Thyroid gland (tissue), 4 donors: Measurements from ENCODE around the gene SPINDOC.

Source experiments
- POLR2A ChIP-seq, 2 donors: fragments of 450-650 bp; IDR thresholded peaks; one replicate each; pipeline ENCODE4 v1.6.1; 2017; ENCODE audit warnings: antibody characterized with exemption in 2 of 2, mild to moderate bottlenecking in 2 of 2, moderate library complexity in 1 of 2
- TF ChIP-seq, protein P1 (sequence below), 6 experiments: fragments of 200-600 bp in 3 of 6; fragments of 450-650 bp in 3 of 6; sonication (generic) in 3 of 6; IDR thresholded peaks; one replicate each; pipeline ENCODE4 v1.5.1; 2016 to 2019; ENCODE audit warnings: antibody characterized with exemption in 6 of 6, mild to moderate bottlenecking in 2 of 6, inconsistent platforms in 1 of 6, moderate library complexity in 1 of 6

DNA sequence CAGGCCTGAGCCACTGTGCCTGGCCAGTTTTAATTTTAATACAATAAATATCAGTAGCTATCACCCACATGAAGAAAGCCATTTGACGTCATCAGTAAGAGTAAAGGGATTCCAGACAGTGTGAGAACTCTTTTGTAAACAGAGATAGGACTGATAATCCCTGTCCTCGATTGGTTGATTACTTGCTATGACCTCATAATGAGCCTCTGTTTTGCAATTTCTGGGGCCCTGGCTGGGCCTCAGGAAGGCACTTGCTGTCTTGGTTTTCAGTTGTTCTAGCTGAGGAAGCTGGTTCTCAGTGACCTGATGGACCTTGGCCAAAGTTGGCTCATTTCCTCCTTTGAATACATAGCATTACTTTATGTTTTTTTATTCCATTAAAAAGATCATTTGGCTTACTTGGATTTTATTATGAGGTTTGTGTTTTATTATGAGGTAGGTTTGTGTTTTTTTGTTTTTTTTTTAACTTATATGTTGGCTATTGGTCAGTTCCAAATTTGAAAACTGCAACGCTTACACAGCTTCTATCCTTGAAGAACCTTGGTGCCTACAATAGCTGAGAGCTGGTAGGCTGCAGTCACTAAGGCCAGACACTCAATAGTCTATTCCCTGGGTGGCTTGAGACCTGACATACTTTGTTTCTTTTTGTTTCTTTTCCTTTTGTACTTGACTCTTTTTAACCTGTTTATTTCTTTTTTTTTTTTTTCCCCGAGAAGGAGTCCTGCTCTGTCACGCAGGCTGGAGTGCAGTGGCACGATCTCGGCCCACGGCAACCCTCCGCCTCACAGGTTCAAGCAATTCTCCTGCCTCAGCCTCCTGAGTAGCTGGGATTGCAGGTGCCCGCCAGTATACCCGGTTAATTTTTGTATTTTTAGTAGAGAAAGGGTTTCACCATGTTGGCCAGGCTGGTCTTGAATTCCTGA is 45.6 kb downstream of the SPINDOC start:
- TF ChIP-seq, protein P1, sequence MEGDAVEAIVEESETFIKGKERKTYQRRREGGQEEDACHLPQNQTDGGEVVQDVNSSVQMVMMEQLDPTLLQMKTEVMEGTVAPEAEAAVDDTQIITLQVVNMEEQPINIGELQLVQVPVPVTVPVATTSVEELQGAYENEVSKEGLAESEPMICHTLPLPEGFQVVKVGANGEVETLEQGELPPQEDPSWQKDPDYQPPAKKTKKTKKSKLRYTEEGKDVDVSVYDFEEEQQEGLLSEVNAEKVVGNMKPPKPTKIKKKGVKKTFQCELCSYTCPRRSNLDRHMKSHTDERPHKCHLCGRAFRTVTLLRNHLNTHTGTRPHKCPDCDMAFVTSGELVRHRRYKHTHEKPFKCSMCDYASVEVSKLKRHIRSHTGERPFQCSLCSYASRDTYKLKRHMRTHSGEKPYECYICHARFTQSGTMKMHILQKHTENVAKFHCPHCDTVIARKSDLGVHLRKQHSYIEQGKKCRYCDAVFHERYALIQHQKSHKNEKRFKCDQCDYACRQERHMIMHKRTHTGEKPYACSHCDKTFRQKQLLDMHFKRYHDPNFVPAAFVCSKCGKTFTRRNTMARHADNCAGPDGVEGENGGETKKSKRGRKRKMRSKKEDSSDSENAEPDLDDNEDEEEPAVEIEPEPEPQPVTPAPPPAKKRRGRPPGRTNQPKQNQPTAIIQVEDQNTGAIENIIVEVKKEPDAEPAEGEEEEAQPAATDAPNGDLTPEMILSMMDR (IDR thresholded peaks at IDR 0.05) = no peak
- no peak for TF ChIP-seq POLR2A (IDR thresholded peaks at IDR 0.05)
